Endothelial cell of umbilical vein (primary cell): ENCODE data around the gene ISX.

Source experiments
- CTCF ChIP-seq, 2 donors: IDR thresholded peaks; 1 replicate in 1 of 2; 2 replicates in 1 of 2; pipeline ENCODE4 v1.5.1; 2011; ENCODE audit warnings: low read length in 2 of 2, mild to moderate bottlenecking in 2 of 2, moderate library complexity in 2 of 2, control low read depth in 1 of 2, inconsistent platforms in 1 of 2, low read depth in 1 of 2; ENCODE audit not compliant: insufficient read depth in 1 of 2; ENCODE audit errors: extremely low read depth in 1 of 2
- EZH2 ChIP-seq: IDR thresholded peaks from 2 replicates; pipeline ENCODE4 v1.6.1; 2012; ENCODE audit warnings: borderline replicate concordance, low read depth, mild to moderate bottlenecking, moderate library complexity, low read length, inconsistent platforms; ENCODE audit not compliant: severe bottlenecking
- FOS ChIP-seq: IDR thresholded peaks from 2 replicates; pipeline ENCODE4 v1.6.1; 2011; ENCODE audit warnings: mild to moderate bottlenecking, low read length, moderate library complexity, borderline replicate concordance; ENCODE audit not compliant: insufficient read depth
- JUN ChIP-seq: IDR thresholded peaks from 2 replicates; pipeline ENCODE4 v1.6.1; 2011; ENCODE audit warnings: borderline replicate concordance, low read depth; ENCODE audit not compliant: insufficient read length, insufficient read depth
- MAX ChIP-seq: IDR thresholded peaks from 2 replicates; pipeline ENCODE4 v1.6.1; 2011; ENCODE audit not compliant: insufficient read depth, insufficient read length
- MYC ChIP-seq: IDR thresholded peaks from one replicate; pipeline ENCODE4 v1.6.1; 2011; ENCODE audit warnings: mild to moderate bottlenecking, low read depth, low read length
- POLR2A ChIP-seq: IDR thresholded peaks from 2 replicates; pipeline ENCODE4 v1.6.1; 2012; ENCODE audit warnings: low read depth, mild to moderate bottlenecking, control low read depth, low read length
- POLR2AphosphoS5 ChIP-seq: IDR thresholded peaks from 2 replicates; pipeline ENCODE4 v1.6.1; 2012; ENCODE audit warnings: low read depth, mild to moderate bottlenecking, control low read depth, low read length, moderate library complexity; ENCODE audit not compliant: insufficient read depth

GRCh38 chr22:35064664-35065063 is 1.3 kb upstream of the ISX start:
- TF ChIP-seq CTCF (IDR thresholded peaks at IDR 0.05; ENCODE audit: extremely low read depth in 1 of 2, insufficient read depth in 1 of 2, low read depth in 1 of 2, low read length in 2 of 2) (no peak), JUN (no peak), EZH2 (no peak), POLR2A (no peak), MYC (no peak), MAX (no peak), FOS (no peak), POLR2AphosphoS5 (no peak)
